HepG2 (cell line): ENCODE measurements around the gene FIBP. TPM values are rescaled to one million over a fixed set of nuclear protein-coding genes. Genes with fewer than 3 reads are reported as not detected.

Experiments used
- BCL6 ChIP-seq: IDR thresholded peaks from 2 replicates; pipeline ENCODE4 v1.6.1; 2016; ENCODE audit warnings: missing genetic modification reagents, missing compliant biosample characterization
- BRCA1 ChIP-seq: sonication (generic); formaldehyde crosslinking; IDR thresholded peaks from 2 replicates; pipeline ENCODE4 v1.4.0; 2020; ENCODE audit warnings: missing genetic modification reagents
- GTF3A ChIP-seq: sonication (generic); formaldehyde crosslinking; conservative IDR thresholded peaks from 2 replicates; pipeline ENCODE4 v1.4.0; 2020; ENCODE audit warnings: mild to moderate bottlenecking, missing genetic modification reagents
- KLF16 ChIP-seq, 2 experiments: sonication (generic) in 1 of 2; formaldehyde crosslinking in 1 of 2; IDR thresholded peaks; 2 replicates each; pipeline versions ENCODE4 v1.6.1 to v1.8.0; 2016 to 2023; ENCODE audit warnings: missing genetic modification reagents in 2 of 2, missing compliant biosample characterization in 1 of 2
- POGZ ChIP-seq: sonication (generic); formaldehyde crosslinking; IDR thresholded peaks from 2 replicates; pipeline ENCODE4 v1.4.0; 2020; ENCODE audit warnings: mild to moderate bottlenecking, missing genetic modification reagents
- RAD51 ChIP-seq: fragments of 450-650 bp; IDR thresholded peaks from 2 replicates; pipeline ENCODE4 v1.6.1; 2016; ENCODE audit warnings: borderline replicate concordance
- RXRB ChIP-seq: IDR thresholded peaks from 2 replicates; pipeline ENCODE4 v1.6.1; 2016; ENCODE audit warnings: borderline replicate concordance, missing genetic modification reagents, missing compliant biosample characterization
- ZC3H13 ChIP-seq: sonication (generic); formaldehyde crosslinking; IDR thresholded peaks from 2 replicates; pipeline ENCODE4 v1.8.1; 2023; ENCODE audit warnings: mild to moderate bottlenecking, missing genetic modification reagents, moderate library complexity
- ZFP36 ChIP-seq: fragments of 150-350 bp; IDR thresholded peaks from 2 replicates; pipeline ENCODE4 v1.6.1; 2018; ENCODE audit warnings: borderline replicate concordance, low read length, low read depth; ENCODE audit not compliant: partially characterized antibody
- ZMAT3 ChIP-seq: sonication (generic); formaldehyde crosslinking; conservative IDR thresholded peaks from 2 replicates; pipeline ENCODE4 v1.7.0; 2021; ENCODE audit warnings: missing genetic modification reagents
- ZNF235 ChIP-seq: sonication (generic); formaldehyde crosslinking; IDR thresholded peaks from 2 replicates; pipeline ENCODE4 v1.8.1; 2023; ENCODE audit warnings: mild to moderate bottlenecking, missing genetic modification reagents, borderline replicate concordance
- ZNF263 ChIP-seq: sonication (generic); formaldehyde crosslinking; IDR thresholded peaks from 2 replicates; pipeline ENCODE4 v1.4.0; 2020; ENCODE audit warnings: missing genetic modification reagents
- ZNF337 ChIP-seq: sonication (generic); formaldehyde crosslinking; IDR thresholded peaks from 2 replicates; pipeline ENCODE4 v1.5.1; 2020; ENCODE audit warnings: missing genetic modification reagents, low read depth, mild to moderate bottlenecking, borderline replicate concordance
- ZNF678 ChIP-seq: sonication (generic); formaldehyde crosslinking; IDR thresholded peaks from 2 replicates; pipeline ENCODE4 v1.4.0; 2020; ENCODE audit warnings: mild to moderate bottlenecking, missing genetic modification reagents
- ZNF713 ChIP-seq: sonication (generic); formaldehyde crosslinking; IDR thresholded peaks from 2 replicates; pipeline ENCODE4 v1.4.0; 2020; ENCODE audit warnings: mild to moderate bottlenecking, missing genetic modification reagents
- ZNF737 ChIP-seq: sonication (generic); formaldehyde crosslinking; IDR thresholded peaks from 2 replicates; pipeline ENCODE4 v1.5.0; 2020; ENCODE audit warnings: missing genetic modification reagents, mild to moderate bottlenecking, borderline replicate concordance
- ZNF816 ChIP-seq: sonication (generic); formaldehyde crosslinking; IDR thresholded peaks from 2 replicates; pipeline ENCODE4 v1.8.0; 2022; ENCODE audit warnings: missing genetic modification reagents, mild to moderate bottlenecking, borderline replicate concordance
- ZSCAN29 ChIP-seq: sonication (generic); formaldehyde crosslinking; conservative IDR thresholded peaks from 2 replicates; pipeline ENCODE4 v1.4.0; 2020; ENCODE audit warnings: mild to moderate bottlenecking, missing genetic modification reagents
- polyA plus RNA-seq, 8 experiments: library from polyadenylated mRNA; depleted of rRNA in 3 of 8; stranded (reverse) in 7 of 8; unstranded in 1 of 8; fragments of >200 nt; fragmentation: Illumina TruSeq in 4 of 8; extraction: Trizol in 4 of 8; gene quantifications; 2 replicates each; pipeline versions ENCODE4 v1.2.1 to v1.2.3, GENCODE V29; 2011 to 2016; ENCODE audit warnings: low read depth in 4 of 8, missing spikeins in 1 of 8, mixed read lengths in 1 of 8; ENCODE audit not compliant: insufficient read depth in 1 of 8
- total RNA-seq, 5 experiments: library from RNA; depleted of rRNA; stranded (reverse); fragments of >200 nt; fragmentation: Illumina TruSeq; extraction: Trizol; gene quantifications; 2 replicates each; pipeline ENCODE4 v1.2.3, GENCODE V29; 2016; ENCODE audit warnings: low read depth in 1 of 5
- TF ChIP-seq, protein P1 (sequence below): sonication (generic); formaldehyde crosslinking; IDR thresholded peaks from 2 replicates; pipeline ENCODE4 v1.9.0; 2022; ENCODE audit warnings: low read depth, missing genetic modification reagents
- TF ChIP-seq, protein P2 (sequence below): sonication (generic); formaldehyde crosslinking; IDR thresholded peaks from 2 replicates; pipeline ENCODE4 v1.5.1; 2020; ENCODE audit warnings: missing genetic modification reagents, mild to moderate bottlenecking, borderline replicate concordance
- TF ChIP-seq, protein P3 (sequence below): sonication (generic); IDR thresholded peaks from 2 replicates; pipeline ENCODE4 v1.6.1; 2016; ENCODE audit warnings: low read depth, borderline replicate concordance
- TF ChIP-seq, protein P4 (sequence below): sonication (generic); formaldehyde crosslinking; IDR thresholded peaks from 2 replicates; pipeline ENCODE4 v1.5.1; 2020; ENCODE audit warnings: missing genetic modification reagents, mild to moderate bottlenecking, borderline replicate concordance

The FIBP gene
- total and polyA plus RNA-seq, 2 of the 13 experiments (the other 11 are each of a cell fraction or from before 2014, with no cell fraction given) = 42.9 to 62.1 TPM

DNA sequence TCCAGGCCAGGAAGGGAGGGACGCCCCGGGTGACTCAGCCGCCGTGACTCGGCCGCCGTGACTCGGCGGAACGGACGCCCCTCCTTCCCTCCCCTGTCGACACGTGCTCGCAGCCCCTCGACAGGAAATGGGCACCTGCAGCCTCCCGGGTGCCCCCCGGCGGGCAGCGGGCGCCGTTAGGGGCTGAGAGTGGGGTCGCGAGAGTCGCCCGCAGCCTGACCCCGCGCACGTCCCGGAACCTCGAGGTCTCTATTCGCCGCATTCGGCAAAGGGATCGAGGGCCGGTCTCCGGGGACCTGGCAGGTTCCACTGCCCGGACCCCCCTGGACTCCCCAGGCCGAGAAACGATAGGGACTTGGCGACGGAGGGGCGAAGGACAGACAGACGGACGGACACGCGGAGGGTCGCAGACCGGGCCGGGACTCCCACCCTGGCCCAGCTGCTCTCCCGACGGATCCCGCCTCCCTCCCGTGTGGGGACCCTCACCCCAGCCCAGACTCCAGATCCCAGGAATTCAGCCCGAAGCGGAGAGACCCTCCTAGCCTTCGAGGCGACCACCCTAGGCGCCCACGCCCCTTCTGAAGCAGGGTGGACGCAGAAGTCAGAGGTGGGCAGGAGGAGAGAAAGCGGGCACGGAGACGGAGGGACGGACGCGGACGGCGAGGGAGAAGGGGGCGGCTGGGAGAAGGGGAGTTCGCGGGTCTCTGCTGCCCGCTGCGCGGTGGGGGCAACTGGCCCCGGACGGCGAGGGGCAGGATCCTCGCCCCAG lies 11.3 kb upstream of the FIBP start (continued):
- TF ChIP-seq, protein P1, sequence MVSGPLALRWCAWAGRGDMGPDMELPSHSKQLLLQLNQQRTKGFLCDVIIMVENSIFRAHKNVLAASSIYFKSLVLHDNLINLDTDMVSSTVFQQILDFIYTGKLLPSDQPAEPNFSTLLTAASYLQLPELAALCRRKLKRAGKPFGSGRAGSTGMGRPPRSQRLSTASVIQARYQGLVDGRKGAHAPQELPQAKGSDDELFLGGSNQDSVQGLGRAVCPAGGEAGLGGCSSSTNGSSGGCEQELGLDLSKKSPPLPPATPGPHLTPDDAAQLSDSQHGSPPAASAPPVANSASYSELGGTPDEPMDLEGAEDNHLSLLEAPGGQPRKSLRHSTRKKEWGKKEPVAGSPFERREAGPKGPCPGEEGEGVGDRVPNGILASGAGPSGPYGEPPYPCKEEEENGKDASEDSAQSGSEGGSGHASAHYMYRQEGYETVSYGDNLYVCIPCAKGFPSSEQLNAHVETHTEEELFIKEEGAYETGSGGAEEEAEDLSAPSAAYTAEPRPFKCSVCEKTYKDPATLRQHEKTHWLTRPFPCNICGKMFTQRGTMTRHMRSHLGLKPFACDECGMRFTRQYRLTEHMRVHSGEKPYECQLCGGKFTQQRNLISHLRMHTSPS = peak; percentile 70; the same call in 1 of the 2 replicates
- peak in 1 of 2 experiments; percentile 76; a peak in 1 of 4 replicates for TF ChIP-seq KLF16 (CRISPR knock-in tag; IDR thresholded peaks at IDR 0.05)
- no peak for TF ChIP-seq ZSCAN29 (CRISPR knock-in tag)
- TF ChIP-seq ZNF263 (CRISPR knock-in tag) = no peak; the same call in 1 of the 2 replicates
- no peak for TF ChIP-seq RAD51
- no peak for TF ChIP-seq ZFP36
- peak; percentile 42; the same call in 1 of the 2 replicates for TF ChIP-seq RXRB
- TF ChIP-seq, protein P2, sequence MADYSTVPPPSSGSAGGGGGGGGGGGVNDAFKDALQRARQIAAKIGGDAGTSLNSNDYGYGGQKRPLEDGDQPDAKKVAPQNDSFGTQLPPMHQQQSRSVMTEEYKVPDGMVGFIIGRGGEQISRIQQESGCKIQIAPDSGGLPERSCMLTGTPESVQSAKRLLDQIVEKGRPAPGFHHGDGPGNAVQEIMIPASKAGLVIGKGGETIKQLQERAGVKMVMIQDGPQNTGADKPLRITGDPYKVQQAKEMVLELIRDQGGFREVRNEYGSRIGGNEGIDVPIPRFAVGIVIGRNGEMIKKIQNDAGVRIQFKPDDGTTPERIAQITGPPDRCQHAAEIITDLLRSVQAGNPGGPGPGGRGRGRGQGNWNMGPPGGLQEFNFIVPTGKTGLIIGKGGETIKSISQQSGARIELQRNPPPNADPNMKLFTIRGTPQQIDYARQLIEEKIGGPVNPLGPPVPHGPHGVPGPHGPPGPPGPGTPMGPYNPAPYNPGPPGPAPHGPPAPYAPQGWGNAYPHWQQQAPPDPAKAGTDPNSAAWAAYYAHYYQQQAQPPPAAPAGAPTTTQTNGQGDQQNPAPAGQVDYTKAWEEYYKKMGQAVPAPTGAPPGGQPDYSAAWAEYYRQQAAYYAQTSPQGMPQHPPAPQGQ (CRISPR knock-in tag) = no peak
- TF ChIP-seq ZNF816 (CRISPR knock-in tag) = no peak; the same call in 1 of the 2 replicates
- TF ChIP-seq, protein P3, sequence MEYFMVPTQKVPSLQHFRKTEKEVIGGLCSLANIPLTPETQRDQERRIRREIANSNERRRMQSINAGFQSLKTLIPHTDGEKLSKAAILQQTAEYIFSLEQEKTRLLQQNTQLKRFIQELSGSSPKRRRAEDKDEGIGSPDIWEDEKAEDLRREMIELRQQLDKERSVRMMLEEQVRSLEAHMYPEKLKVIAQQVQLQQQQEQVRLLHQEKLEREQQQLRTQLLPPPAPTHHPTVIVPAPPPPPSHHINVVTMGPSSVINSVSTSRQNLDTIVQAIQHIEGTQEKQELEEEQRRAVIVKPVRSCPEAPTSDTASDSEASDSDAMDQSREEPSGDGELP = no peak
- TF ChIP-seq ZNF678 = no peak
- TF ChIP-seq BCL6 = no peak
- no peak for TF ChIP-seq POGZ (CRISPR knock-in tag)
- TF ChIP-seq ZMAT3 (CRISPR knock-in tag) = 0 out of 2 replicates have a peak, but pooled peaks have one; percentile 1
- TF ChIP-seq ZNF713 (CRISPR knock-in tag) = no peak
- peak; percentile 89; the same call in 1 of the 2 replicates for TF ChIP-seq ZC3H13 (CRISPR knock-in tag)
- no peak for TF ChIP-seq GTF3A (CRISPR knock-in tag)
- TF ChIP-seq BRCA1 (CRISPR knock-in tag) = no peak
- TF ChIP-seq ZNF337 (CRISPR knock-in tag) = no peak
- TF ChIP-seq, protein P4, sequence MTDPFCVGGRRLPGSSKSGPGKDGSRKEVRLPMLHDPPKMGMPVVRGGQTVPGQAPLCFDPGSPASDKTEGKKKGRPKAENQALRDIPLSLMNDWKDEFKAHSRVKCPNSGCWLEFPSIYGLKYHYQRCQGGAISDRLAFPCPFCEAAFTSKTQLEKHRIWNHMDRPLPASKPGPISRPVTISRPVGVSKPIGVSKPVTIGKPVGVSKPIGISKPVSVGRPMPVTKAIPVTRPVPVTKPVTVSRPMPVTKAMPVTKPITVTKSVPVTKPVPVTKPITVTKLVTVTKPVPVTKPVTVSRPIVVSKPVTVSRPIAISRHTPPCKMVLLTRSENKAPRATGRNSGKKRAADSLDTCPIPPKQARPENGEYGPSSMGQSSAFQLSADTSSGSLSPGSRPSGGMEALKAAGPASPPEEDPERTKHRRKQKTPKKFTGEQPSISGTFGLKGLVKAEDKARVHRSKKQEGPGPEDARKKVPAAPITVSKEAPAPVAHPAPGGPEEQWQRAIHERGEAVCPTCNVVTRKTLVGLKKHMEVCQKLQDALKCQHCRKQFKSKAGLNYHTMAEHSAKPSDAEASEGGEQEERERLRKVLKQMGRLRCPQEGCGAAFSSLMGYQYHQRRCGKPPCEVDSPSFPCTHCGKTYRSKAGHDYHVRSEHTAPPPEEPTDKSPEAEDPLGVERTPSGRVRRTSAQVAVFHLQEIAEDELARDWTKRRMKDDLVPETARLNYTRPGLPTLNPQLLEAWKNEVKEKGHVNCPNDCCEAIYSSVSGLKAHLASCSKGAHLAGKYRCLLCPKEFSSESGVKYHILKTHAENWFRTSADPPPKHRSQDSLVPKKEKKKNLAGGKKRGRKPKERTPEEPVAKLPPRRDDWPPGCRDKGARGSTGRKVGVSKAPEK = no peak
- TF ChIP-seq ZNF235 (CRISPR knock-in tag) = no peak
- no peak for TF ChIP-seq ZNF737
